GM23338 (cell line): ENCODE measurements around the gene HBQ1. TPM values are rescaled to one million over a fixed set of nuclear protein-coding genes. Genes with fewer than 3 reads are reported as not detected.
"Not testable (repeated sequence)": the region's sequence is repeated elsewhere in the genome, so short reads cannot be mapped to it uniquely, and the experiment has no call there.

Source experiments
- ATAC-seq: fragments of 200-7000 bp; cut with Tn5 transposase; 3 replicates; pipeline ENCODE4 v1.9.1; 2020
- DNase-seq: peaks from one replicate; pipeline ENCODE4 v3.0.0-alpha.2; 2015; ENCODE audit warnings: low spot score
- H2AFZ ChIP-seq: fragments of 200-600 bp; sonication (generic); 2 replicates; pipeline ENCODE4 v1.8.0; 2016; ENCODE audit warnings: antibody characterized with exemption, mild to moderate bottlenecking, moderate library complexity
- H3F3A ChIP-seq: fragments of 200-600 bp; sonication (generic); replicated peaks from 2 replicates; pipeline ENCODE4 v1.8.0; 2017; ENCODE audit warnings: antibody characterized with exemption, mixed run types, low read depth
- H3K27ac ChIP-seq: fragments of 200-600 bp; sonication (generic); 2 replicates; pipeline ENCODE4 v1.6.1; 2016; ENCODE audit warnings: low read depth
- H3K27me3 ChIP-seq: fragments of 200-600 bp; sonication (generic); 2 replicates; pipeline ENCODE4 v1.8.0; 2016; ENCODE audit warnings: mild to moderate bottlenecking, mixed run types, moderate library complexity; ENCODE audit not compliant: insufficient read depth
- H3K36me3 ChIP-seq: fragments of 200-600 bp; sonication (generic); 2 replicates; pipeline ENCODE4 v1.8.0; 2016; ENCODE audit warnings: mild to moderate bottlenecking; ENCODE audit not compliant: insufficient read depth
- H3K4me1 ChIP-seq: fragments of 200-600 bp; sonication (generic); 2 replicates; pipeline ENCODE4 v1.8.0; 2016; ENCODE audit warnings: mild to moderate bottlenecking, moderate library complexity; ENCODE audit not compliant: insufficient read depth
- H3K4me2 ChIP-seq: fragments of 200-600 bp; sonication (generic); 2 replicates; pipeline ENCODE4 v1.7.1; 2017; ENCODE audit warnings: mixed run types
- H3K4me3 ChIP-seq: fragments of 200-600 bp; sonication (generic); 2 replicates; pipeline ENCODE4 v1.6.1; 2016; ENCODE audit warnings: mixed run types
- H3K79me2 ChIP-seq: fragments of 200-600 bp; sonication (generic); replicated peaks from 2 replicates; pipeline ENCODE4 v1.8.0; 2017; ENCODE audit warnings: mild to moderate bottlenecking; ENCODE audit not compliant: insufficient read depth
- H3K9me2 ChIP-seq: fragments of 200-600 bp; sonication (generic); 2 replicates; pipeline ENCODE4 v1.8.0; 2017; ENCODE audit not compliant: insufficient read depth
- H4K20me1 ChIP-seq: fragments of 200-600 bp; sonication (generic); replicated peaks from 2 replicates; pipeline ENCODE4 v1.8.0; 2017; ENCODE audit warnings: mild to moderate bottlenecking; ENCODE audit not compliant: insufficient read depth
- H3K27ac Mint-ChIP-seq: 2 replicates; pipeline ENCODE4 v1.8.0; 2020; ENCODE audit warnings: inconsistent platforms, mild to moderate bottlenecking, moderate library complexity, mixed read lengths
- H3K27me3 Mint-ChIP-seq: 3 replicates; pipeline ENCODE4 v1.8.0; 2022; ENCODE audit warnings: low read depth, mild to moderate bottlenecking, moderate library complexity, mixed read lengths, inconsistent platforms; ENCODE audit not compliant: insufficient read depth, poor library complexity
- H3K36me3 Mint-ChIP-seq: 3 replicates; pipeline ENCODE4 v1.8.0; 2021; ENCODE audit warnings: low read depth, mild to moderate bottlenecking, inconsistent platforms, moderate library complexity, mixed read lengths
- H3K4me1 Mint-ChIP-seq: 3 replicates; pipeline ENCODE4 v1.8.0; 2020; ENCODE audit warnings: mild to moderate bottlenecking, inconsistent platforms, mixed read lengths
- H3K4me3 Mint-ChIP-seq: 3 replicates; pipeline ENCODE4 v1.8.0; 2021; ENCODE audit warnings: moderate library complexity, mild to moderate bottlenecking, inconsistent platforms, mixed read lengths
- H3K9me3 Mint-ChIP-seq: 3 replicates; pipeline ENCODE4 v1.8.0; 2020; ENCODE audit warnings: moderate library complexity, mild to moderate bottlenecking, inconsistent platforms, mixed read lengths
- EZH2 ChIP-seq: fragments of 200-600 bp; sonication (generic); IDR thresholded peaks from one replicate; pipeline ENCODE4 v1.8.0; 2017; ENCODE audit warnings: antibody characterized with exemption, mild to moderate bottlenecking, low read depth; ENCODE audit not compliant: unreplicated experiment
- polyA plus RNA-seq: library from polyadenylated mRNA; unstranded; fragments of >200 nt; fragmentation: Nextera tagmentation; extraction: Ambion mirVana; gene quantifications from 2 replicates; pipeline ENCODE4 v1.2.1, GENCODE V29; 2016
- total RNA-seq: library from RNA; depleted of rRNA; stranded (reverse); fragments of >200 nt; shearing (Covaris generic); gene quantifications from 2 replicates; pipeline ENCODE4 v1.2.3, GENCODE V29; 2014
- TF ChIP-seq, protein P1 (sequence below), 2 experiments: fragments of 200-600 bp in 1 of 2; sonication (generic) in 1 of 2; conservative IDR thresholded peaks; 2 replicates each; pipeline versions ENCODE4 v1.5.1 to v1.6.1; 2016 to 2017; ENCODE audit warnings: antibody characterized with exemption in 2 of 2, low read depth in 2 of 2, mild to moderate bottlenecking in 2 of 2, moderate library complexity in 1 of 2

The HBQ1 gene
- total and polyA plus RNA-seq, 2 experiments from 2014 or later = 6.6 to 8.5 TPM

DNA sequence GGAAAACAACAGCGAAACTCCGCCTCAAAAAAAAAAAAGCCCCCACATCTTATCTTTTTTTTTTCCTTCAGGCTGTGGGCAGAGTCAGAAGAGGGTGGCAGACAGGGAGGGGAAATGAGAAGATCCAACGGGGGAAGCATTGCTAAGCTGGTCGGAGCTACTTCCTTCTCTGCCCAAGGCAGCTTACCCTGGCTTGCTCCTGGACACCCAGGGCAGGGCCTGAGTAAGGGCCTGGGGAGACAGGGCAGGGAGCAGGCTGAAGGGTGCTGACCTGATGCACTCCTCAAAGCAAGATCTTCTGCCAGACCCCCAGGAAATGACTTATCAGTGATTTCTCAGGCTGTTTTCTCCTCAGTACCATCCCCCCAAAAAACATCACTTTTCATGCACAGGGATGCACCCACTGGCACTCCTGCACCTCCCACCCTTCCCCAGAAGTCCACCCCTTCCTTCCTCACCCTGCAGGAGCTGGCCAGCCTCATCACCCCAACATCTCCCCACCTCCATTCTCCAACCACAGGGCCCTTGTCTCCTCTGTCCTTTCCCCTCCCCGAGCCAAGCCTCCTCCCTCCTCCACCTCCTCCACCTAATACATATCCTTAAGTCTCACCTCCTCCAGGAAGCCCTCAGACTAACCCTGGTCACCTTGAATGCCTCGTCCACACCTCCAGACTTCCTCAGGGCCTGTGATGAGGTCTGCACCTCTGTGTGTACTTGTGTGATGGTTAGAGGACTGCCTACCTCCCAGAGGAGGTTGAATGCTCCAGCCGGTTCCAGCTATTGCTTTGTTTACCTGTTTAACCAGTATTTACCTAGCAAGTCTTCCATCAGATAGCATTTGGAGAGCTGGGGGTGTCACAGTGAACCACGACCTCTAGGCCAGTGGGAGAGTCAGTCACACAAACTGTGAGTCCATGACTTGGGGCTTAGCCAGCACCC lies 5.0 kb upstream of the HBQ1 start:
- Histone ChIP-seq H3K79me2 (no peaks in the 10 kb centered on the region), H3K4me2 (peak overlapping the region; percentile 14; the same call in 1 of the 2 replicates), H3K27me3 (peaks cover 87% of the 10 kb centered on the region), H3K9me2 (no peaks in the 10 kb centered on the region), H3F3A (peaks cover 11% of the 10 kb centered on the region; the same call in 1 of the 2 replicates), H2AFZ (no peak overlapping the region), H3K36me3 (no peaks in the 10 kb centered on the region), H3K4me1 (peaks cover 16% of the 10 kb centered on the region), H4K20me1 (peaks cover 8% of the 10 kb centered on the region), H3K4me3 (peak overlapping the region; percentile 48; the same call in 1 of the 2 replicates), H3K27ac (no peak overlapping the region)
- Mint-ChIP-seq H3K4me3 (peak overlapping the region; percentile 44; the same call in 1 of the 3 replicates), H3K36me3 (no peaks in the 10 kb centered on the region; the same call in 2 of the 3 replicates), H3K27me3 (peaks cover 80% of the 10 kb centered on the region), H3K9me3 (no peaks in the 10 kb centered on the region; the same call in 2 of the 3 replicates), H3K27ac (no peak overlapping the region), H3K4me1 (peaks cover 21% of the 10 kb centered on the region)
- ATAC-seq (no peak), DNase-seq (no peak)
- TF ChIP-seq, protein P1, sequence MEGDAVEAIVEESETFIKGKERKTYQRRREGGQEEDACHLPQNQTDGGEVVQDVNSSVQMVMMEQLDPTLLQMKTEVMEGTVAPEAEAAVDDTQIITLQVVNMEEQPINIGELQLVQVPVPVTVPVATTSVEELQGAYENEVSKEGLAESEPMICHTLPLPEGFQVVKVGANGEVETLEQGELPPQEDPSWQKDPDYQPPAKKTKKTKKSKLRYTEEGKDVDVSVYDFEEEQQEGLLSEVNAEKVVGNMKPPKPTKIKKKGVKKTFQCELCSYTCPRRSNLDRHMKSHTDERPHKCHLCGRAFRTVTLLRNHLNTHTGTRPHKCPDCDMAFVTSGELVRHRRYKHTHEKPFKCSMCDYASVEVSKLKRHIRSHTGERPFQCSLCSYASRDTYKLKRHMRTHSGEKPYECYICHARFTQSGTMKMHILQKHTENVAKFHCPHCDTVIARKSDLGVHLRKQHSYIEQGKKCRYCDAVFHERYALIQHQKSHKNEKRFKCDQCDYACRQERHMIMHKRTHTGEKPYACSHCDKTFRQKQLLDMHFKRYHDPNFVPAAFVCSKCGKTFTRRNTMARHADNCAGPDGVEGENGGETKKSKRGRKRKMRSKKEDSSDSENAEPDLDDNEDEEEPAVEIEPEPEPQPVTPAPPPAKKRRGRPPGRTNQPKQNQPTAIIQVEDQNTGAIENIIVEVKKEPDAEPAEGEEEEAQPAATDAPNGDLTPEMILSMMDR (conservative IDR thresholded peaks at IDR 0.05; ENCODE audit: low read depth in 2 of 2) = no peak
- TF ChIP-seq EZH2 = peak; percentile 70

DNA sequence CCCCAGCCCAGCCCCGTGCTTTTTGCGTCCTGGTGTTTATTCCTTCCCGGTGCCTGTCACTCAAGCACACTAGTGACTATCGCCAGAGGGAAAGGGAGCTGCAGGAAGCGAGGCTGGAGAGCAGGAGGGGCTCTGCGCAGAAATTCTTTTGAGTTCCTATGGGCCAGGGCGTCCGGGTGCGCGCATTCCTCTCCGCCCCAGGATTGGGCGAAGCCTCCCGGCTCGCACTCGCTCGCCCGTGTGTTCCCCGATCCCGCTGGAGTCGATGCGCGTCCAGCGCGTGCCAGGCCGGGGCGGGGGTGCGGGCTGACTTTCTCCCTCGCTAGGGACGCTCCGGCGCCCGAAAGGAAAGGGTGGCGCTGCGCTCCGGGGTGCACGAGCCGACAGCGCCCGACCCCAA lies 4.3 kb upstream of the HBQ1 start:
- peaks cover 76% of the 10 kb centered on the region for H3K27me3 Mint-ChIP-seq
- Histone ChIP-seq H3K27me3 (peaks cover 87% of the 10 kb centered on the region), H3K4me2 (peak overlapping the region; percentile 67; the same call in 1 of the 2 replicates), H3F3A (peaks cover 11% of the 10 kb centered on the region; the same call in 1 of the 2 replicates), H3K4me3 (peak overlapping the region; percentile 48; the same call in 1 of the 2 replicates), H3K4me1 (peaks cover 13% of the 10 kb centered on the region; the same call in 1 of the 2 replicates)
- not testable (repeated sequence) for H2AFZ ChIP-seq, H3K79me2 ChIP-seq, H3K27ac Mint-ChIP-seq, H4K20me1 ChIP-seq, H3K36me3 Mint-ChIP-seq, H3K27ac ChIP-seq, H3K9me3 Mint-ChIP-seq, DNase-seq, H3K36me3 ChIP-seq, H3K9me2 ChIP-seq
- peak; percentile 16 for TF ChIP-seq EZH2
- H3K4me3 Mint-ChIP-seq = peak overlapping the region; percentile 65
- ATAC-seq = peak; percentile 20
- peaks cover 16% of the 10 kb centered on the region for H3K4me1 Mint-ChIP-seq

DNA sequence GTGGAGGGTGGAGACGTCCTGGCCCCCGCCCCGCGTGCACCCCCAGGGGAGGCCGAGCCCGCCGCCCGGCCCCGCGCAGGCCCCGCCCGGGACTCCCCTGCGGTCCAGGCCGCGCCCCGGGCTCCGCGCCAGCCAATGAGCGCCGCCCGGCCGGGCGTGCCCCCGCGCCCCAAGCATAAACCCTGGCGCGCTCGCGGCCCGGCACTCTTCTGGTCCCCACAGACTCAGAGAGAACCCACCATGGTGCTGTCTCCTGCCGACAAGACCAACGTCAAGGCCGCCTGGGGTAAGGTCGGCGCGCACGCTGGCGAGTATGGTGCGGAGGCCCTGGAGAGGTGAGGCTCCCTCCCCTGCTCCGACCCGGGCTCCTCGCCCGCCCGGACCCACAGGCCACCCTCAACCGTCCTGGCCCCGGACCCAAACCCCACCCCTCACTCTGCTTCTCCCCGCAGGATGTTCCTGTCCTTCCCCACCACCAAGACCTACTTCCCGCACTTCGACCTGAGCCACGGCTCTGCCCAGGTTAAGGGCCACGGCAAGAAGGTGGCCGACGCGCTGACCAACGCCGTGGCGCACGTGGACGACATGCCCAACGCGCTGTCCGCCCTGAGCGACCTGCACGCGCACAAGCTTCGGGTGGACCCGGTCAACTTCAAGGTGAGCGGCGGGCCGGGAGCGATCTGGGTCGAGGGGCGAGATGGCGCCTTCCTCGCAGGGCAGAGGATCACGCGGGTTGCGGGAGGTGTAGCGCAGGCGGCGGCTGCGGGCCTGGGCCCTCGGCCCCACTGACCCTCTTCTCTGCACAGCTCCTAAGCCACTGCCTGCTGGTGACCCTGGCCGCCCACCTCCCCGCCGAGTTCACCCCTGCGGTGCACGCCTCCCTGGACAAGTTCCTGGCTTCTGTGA lies 3.5 kb upstream of the HBQ1 start, which contains the start of gene HBA1:
HBA1 (plus strand) TSS at position 204 of the 906 bp plus-strand sequence; CDS start at position 241, 37 bp downstream.
- H3K36me3 Mint-ChIP-seq = not testable (repeated sequence)
- peak; percentile 33 for ATAC-seq
- peak within 1 kb of the TSS; percentile 67; the same call in 1 of the 2 replicates for H3K4me2 ChIP-seq

More for the DNA sequence above, 3.5 kb upstream of the HBQ1 start, which contains the start of gene HBA1:
- not testable (repeated sequence) for H3K9me3 Mint-ChIP-seq, H2AFZ ChIP-seq, H3K27ac ChIP-seq, H3K9me2 ChIP-seq, DNase-seq, H4K20me1 ChIP-seq, H3K27ac Mint-ChIP-seq, H3K36me3 ChIP-seq, H3K79me2 ChIP-seq
- peaks cover 13% of the 10 kb centered on the region; the same call in 1 of the 2 replicates for H3K4me1 ChIP-seq
- H3F3A ChIP-seq = peaks cover 13% of the 10 kb centered on the region; the same call in 1 of the 2 replicates
- peaks cover 73% of the 10 kb centered on the region for H3K27me3 Mint-ChIP-seq
- peaks cover 16% of the 10 kb centered on the region for H3K4me1 Mint-ChIP-seq
- peak within 1 kb of the TSS; percentile 48; the same call in 1 of the 2 replicates for H3K4me3 ChIP-seq
- H3K27me3 ChIP-seq = peaks cover 83% of the 10 kb centered on the region
- H3K4me3 Mint-ChIP-seq = peak within 1 kb of the TSS; percentile 65
